Activated CD4-positive, alpha-beta T cell treated with anti-CD3 and anti-CD28 coated beads for 24 hours (primary cell): ENCODE data around the gene FAM229A.

Source experiments
- DNase-seq, 2 donors: peaks; one replicate each; pipeline ENCODE4 v3.0.0-alpha.2; 2020; ENCODE audit warnings: low read depth in 2 of 2

FAM229A gene

GRCh38 chr1:32330558-32331151 lies 31.6 kb downstream of the FAM229A start:
- no peak for DNase-seq

- DNase-seq = no peak
Observed at GRCh38 chr1:32329931-32330466, 32.3 kb downstream of the FAM229A start.

- DNase-seq = no peak
Observed at GRCh38 chr1:32327204-32327603, 35.1 kb downstream of the FAM229A start.

- no peak for DNase-seq
Observed at GRCh38 chr1:32321712-32322291, 40.5 kb downstream of the FAM229A start.

GRCh38 chr1:32318127-32318869 lies 44.0 kb downstream of the FAM229A start:
- DNase-seq = no peak

- DNase-seq = no peak
Observed at GRCh38 chr1:32316903-32317277, 45.4 kb downstream of the FAM229A start.

- DNase-seq = no peak
Observed at GRCh38 chr1:32311709-32312393, 50.4 kb downstream of the FAM229A start.
